ENCODE data around the gene CMTM8. TPM values are rescaled to one million over a fixed set of nuclear protein-coding genes. Genes with fewer than 3 reads are reported as not detected.

The CMTM8 gene, protein sequence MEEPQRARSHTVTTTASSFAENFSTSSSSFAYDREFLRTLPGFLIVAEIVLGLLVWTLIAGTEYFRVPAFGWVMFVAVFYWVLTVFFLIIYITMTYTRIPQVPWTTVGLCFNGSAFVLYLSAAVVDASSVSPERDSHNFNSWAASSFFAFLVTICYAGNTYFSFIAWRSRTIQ
- total RNA-seq = 7.7 and 9.9 TPM in 2 replicates

DNA sequence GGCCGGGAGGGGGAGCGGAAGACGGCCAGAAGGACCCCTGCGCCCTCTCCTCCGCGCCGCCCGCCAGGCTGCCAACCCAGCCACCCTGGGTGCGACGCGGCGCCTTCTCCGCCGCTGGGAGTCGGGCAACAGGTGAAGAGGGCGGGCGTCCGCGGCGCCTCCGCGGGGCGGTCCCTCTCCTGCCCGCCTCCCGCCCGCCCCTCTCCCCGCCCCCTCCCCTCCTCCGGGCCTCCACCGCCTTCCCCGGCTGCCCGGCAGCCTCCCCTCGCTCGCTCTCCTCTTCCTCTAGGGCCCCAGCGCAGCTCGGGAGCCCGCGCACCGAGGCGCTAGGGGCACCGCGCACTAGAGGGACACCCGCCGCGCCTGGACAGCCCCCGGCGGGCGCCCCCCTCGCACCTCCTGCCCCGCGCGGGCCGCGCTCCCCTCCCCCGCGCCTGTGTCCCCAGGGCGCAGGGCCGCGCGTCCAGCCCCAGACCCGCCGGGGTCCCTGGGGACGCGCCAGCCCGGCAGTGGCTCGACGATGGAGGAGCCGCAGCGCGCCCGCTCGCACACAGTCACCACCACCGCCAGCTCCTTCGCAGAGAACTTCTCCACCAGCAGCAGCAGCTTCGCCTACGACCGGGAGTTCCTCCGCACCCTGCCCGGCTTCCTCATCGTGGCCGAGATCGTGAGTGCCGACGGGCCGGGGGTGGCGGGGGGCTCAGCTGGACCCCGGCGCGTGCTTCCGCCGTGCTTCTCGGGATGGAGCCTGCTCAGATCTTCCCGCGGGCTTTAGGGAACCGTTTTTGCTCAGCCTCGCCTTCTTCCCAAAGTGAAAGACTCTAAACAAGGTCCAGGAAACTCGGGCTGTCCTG, at the start of gene CMTM8:
CMTM8 (plus strand) TSS at position 228 of the 854 bp plus-strand sequence; CDS start at position 521, 293 bp downstream.

DNA sequence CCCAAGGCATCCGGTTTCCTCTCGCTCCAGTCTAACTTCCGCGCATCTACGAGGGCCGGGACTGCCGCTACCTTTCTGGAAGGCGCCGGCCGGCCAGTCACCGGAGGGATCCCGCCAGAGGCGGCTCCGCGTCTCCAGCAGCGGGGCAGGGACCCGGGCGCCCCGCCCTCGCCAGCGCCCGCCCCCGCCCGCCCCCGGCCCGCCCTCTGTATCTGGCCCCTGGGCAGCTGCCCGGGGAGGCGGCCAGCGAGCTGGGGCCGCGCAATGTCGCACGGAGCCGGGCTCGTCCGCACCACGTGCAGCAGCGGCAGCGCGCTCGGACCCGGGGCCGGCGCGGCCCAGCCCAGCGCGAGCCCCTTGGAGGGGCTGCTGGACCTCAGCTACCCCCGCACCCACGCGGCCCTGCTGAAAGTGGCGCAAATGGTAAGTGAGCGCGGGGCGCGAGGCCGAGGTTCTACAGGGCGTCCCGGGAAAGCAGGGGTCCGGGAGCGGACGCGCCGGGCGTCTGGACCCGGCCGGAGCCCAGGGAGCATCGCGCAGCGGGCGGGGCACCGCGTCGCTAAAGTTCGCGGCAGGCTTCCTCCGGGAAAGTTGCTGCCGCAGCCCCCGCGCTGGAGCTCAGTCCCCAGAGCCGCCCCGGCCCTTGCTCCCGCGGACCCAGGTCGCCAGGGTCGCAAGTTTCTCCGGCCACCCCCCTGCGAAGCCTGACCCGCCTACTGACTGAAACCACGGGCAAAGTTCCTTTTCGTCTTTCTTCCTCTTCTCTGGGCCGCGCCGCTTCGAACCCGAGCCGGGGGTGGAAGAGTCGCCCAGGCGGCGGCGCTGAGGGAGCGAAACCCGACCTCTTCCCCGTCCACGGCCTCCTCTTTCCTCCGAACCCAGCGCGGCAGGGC, 153.4 kb downstream of the CMTM8 start, which contains the start of gene CMTM7:
CMTM7 (plus strand) TSS at position 211 of the 893 bp plus-strand sequence; CDS start at position 265, 54 bp downstream.

Other genes starting within 250 kb of the CMTM8 start
- gene GPD1L, start 132.1 kb upstream of the CMTM8 start, total RNA-seq = 14.5 and 15.6 TPM in 2 replicates
- 54.2 and 55.1 TPM in 2 replicates for gene CMTM7, start 153.2 kb downstream of the CMTM8 start, total RNA-seq

Measured in mammary microvascular endothelial cell (primary cell).